HCT116 (cell line): Measurements from ENCODE around the gene AMER2. TPM values are rescaled to one million over a fixed set of nuclear protein-coding genes. Genes with fewer than 3 reads are reported as not detected.

ENCODE experiments used
- ATAC-seq: fragments of 200-7000 bp; cut with Tn5 transposase; 2 replicates; pipeline ENCODE4 v1.9.1; 2020; ENCODE audit warnings: mild to moderate bottlenecking, moderate library complexity
- BruUV-seq: library from RNA; stranded (reverse); fragments of 400-500 nt; replicated peaks from 2 replicates; lab custom pipeline; 2021; lab: Mats Ljungman, UMichigan
- CTCF ChIA-PET: fragments of 300-600 bp; sonication (Branson Sonifier 250); formaldehyde crosslinking; loops from one replicate; lab custom pipeline; 2021; ENCODE audit warnings: antibody characterized with exemption; lab: Charles Lee
- POLR2A ChIA-PET: fragments of 300-600, 350-600 bp; sonication (Branson Sonifier 250); formaldehyde crosslinking; loops from one replicate; lab custom pipeline; 2021; ENCODE audit warnings: antibody characterized with exemption; lab: Charles Lee
- RAD21 ChIA-PET, 2 experiments: fragments of 300-600 bp; sonication (Branson Sonifier 250); formaldehyde crosslinking; loops; one replicate each; lab custom pipeline; 2023; ENCODE audit warnings: low total read pairs in 2 of 2; ENCODE audit not compliant: uncharacterized antibody in 2 of 2, unreplicated experiment in 2 of 2, low non-redundant PET in 1 of 2; lab: Charles Lee
- DNase-seq: peaks from one replicate; pipeline ENCODE4 v3.0.0-alpha.2; 2010; ENCODE audit warnings: low read depth, low spot score
- H2AFZ ChIP-seq: fragments of 200-600 bp; shearing (Covaris generic), sonication (generic); 2 replicates; pipeline ENCODE4 v1.6.1; 2017; ENCODE audit warnings: low read depth, mixed run types, mixed read lengths, antibody characterized with exemption, low read length; ENCODE audit not compliant: poor library complexity, severe bottlenecking
- H3K27ac ChIP-seq: 2 replicates; pipeline ENCODE4 v1.5.1; 2012; ENCODE audit warnings: low read depth, low read length
- H3K27me3 ChIP-seq: fragments of 200-600 bp; sonication (generic); 2 replicates; pipeline ENCODE4 v1.6.1; 2016; ENCODE audit warnings: mixed run types, low read length, mixed read lengths; ENCODE audit not compliant: insufficient read depth
- H3K36me3 ChIP-seq, 2 experiments: fragments of 200-500 bp in 1 of 2; fragments of 200-600 bp in 1 of 2; sonication (Bioruptor generic) in 1 of 2; sonication (generic) in 1 of 2; 2 replicates each; pipeline versions ENCODE4 v1.5.1 to v1.6.1; 2014 to 2016; ENCODE audit warnings: low read length in 2 of 2, inconsistent platforms in 1 of 2, mixed read lengths in 1 of 2, mixed run types in 1 of 2; ENCODE audit not compliant: insufficient read depth in 2 of 2, control insufficient read depth in 1 of 2
- H3K4me1 ChIP-seq, 2 experiments: fragments of 200-600 bp in 1 of 2; sonication (generic) in 1 of 2; 2 replicates each; pipeline versions ENCODE4 v1.5.1 to v1.6.1; 2012 to 2017; ENCODE audit warnings: low read length in 2 of 2, inconsistent platforms in 1 of 2, mild to moderate bottlenecking in 1 of 2, mixed read lengths in 1 of 2, mixed run types in 1 of 2, moderate library complexity in 1 of 2; ENCODE audit not compliant: insufficient read depth in 2 of 2, control insufficient read depth in 1 of 2
- H3K4me2 ChIP-seq: fragments of 200-600 bp; sonication (generic); 2 replicates; pipeline ENCODE4 v1.6.1; 2017; ENCODE audit warnings: mixed run types, low read length, mixed read lengths
- H3K4me3 ChIP-seq, 2 experiments: fragments of 200-600 bp in 1 of 2; sonication (generic) in 1 of 2; replicated peaks in 1 of 2; 2 replicates each; pipeline ENCODE4 v1.5.1; 2011 to 2016; ENCODE audit warnings: low read length in 2 of 2, control low read depth in 1 of 2, low read depth in 1 of 2, mild to moderate bottlenecking in 1 of 2, mixed read lengths in 1 of 2, mixed run types in 1 of 2
- H3K79me2 ChIP-seq: fragments of 200-600 bp; sonication (generic); 2 replicates; pipeline ENCODE4 v1.6.1; 2017; ENCODE audit warnings: mild to moderate bottlenecking, mixed run types, low read length, moderate library complexity, mixed read lengths; ENCODE audit not compliant: insufficient read depth
- H3K9ac ChIP-seq: fragments of 200-600 bp; sonication (generic); 2 replicates; pipeline ENCODE4 v1.6.1; 2016; ENCODE audit warnings: low read length, mixed read lengths
- H3K9me2 ChIP-seq: fragments of 200-600 bp; sonication (generic), shearing (Covaris generic); 2 replicates; pipeline ENCODE4 v1.6.1; 2017; ENCODE audit warnings: mixed run types, mild to moderate bottlenecking, moderate library complexity; ENCODE audit not compliant: insufficient read depth
- H3K9me3 ChIP-seq, 2 experiments: fragments of 200-500 bp in 1 of 2; fragments of 200-600 bp in 1 of 2; sonication (Bioruptor generic) in 1 of 2; sonication (generic) in 1 of 2; 2 replicates each; pipeline ENCODE4 v1.6.1; 2014 to 2017; ENCODE audit warnings: low read length in 2 of 2, mixed read lengths in 2 of 2, inconsistent platforms in 1 of 2, low read depth in 1 of 2, mild to moderate bottlenecking in 1 of 2, mixed run types in 1 of 2, moderate library complexity in 1 of 2; ENCODE audit not compliant: control insufficient read depth in 1 of 2, insufficient read depth in 1 of 2
- H4K20me1 ChIP-seq: fragments of 200-600 bp; sonication (generic), shearing (Covaris generic); 2 replicates; pipeline ENCODE4 v1.6.1; 2017; ENCODE audit warnings: mixed run types, mild to moderate bottlenecking, moderate library complexity; ENCODE audit not compliant: insufficient read depth
- CBX3 ChIP-seq: IDR thresholded peaks from 2 replicates; pipeline ENCODE4 v1.6.1; 2012; ENCODE audit warnings: low read depth
- CEBPB ChIP-seq: IDR thresholded peaks from 2 replicates; pipeline ENCODE4 v1.6.1; 2012; ENCODE audit warnings: low read depth
- EGR1 ChIP-seq: IDR thresholded peaks from 2 replicates; pipeline ENCODE4 v1.6.1; 2012; ENCODE audit warnings: low read depth
- ELF1 ChIP-seq: IDR thresholded peaks from 2 replicates; pipeline ENCODE4 v1.6.1; 2012; ENCODE audit warnings: low read depth, borderline replicate concordance
- EZH2 ChIP-seq: fragments of 200-600 bp; sonication (generic); IDR thresholded peaks from 2 replicates; pipeline ENCODE4 v1.6.1; 2017; ENCODE audit warnings: antibody characterized with exemption, mixed run types
- EZH2phosphoT487 ChIP-seq: fragments of 200-600 bp; IDR thresholded peaks from 2 replicates; pipeline ENCODE4 v1.6.1; 2018; ENCODE audit warnings: antibody characterized with exemption, borderline replicate concordance
- JUND ChIP-seq: IDR thresholded peaks from 2 replicates; pipeline ENCODE4 v1.6.1; 2012
- MAX ChIP-seq: IDR thresholded peaks from 2 replicates; pipeline ENCODE4 v1.6.1; 2012
- POLR2A ChIP-seq: IDR thresholded peaks from 2 replicates; pipeline ENCODE4 v1.7.0; 2011; ENCODE audit warnings: borderline replicate concordance; ENCODE audit not compliant: insufficient read depth, insufficient read length; ENCODE audit errors: extremely low read depth
- POLR2AphosphoS5 ChIP-seq: IDR thresholded peaks from 2 replicates; pipeline ENCODE4 v1.6.1; 2011; ENCODE audit warnings: mild to moderate bottlenecking, low read depth, low read length, moderate library complexity
- RAD21 ChIP-seq: IDR thresholded peaks from 2 replicates; pipeline ENCODE4 v1.6.1; 2012; ENCODE audit warnings: low read depth, mild to moderate bottlenecking
- SIN3A ChIP-seq: IDR thresholded peaks from 2 replicates; pipeline ENCODE4 v1.6.1; 2012; ENCODE audit warnings: low read depth
- SRF ChIP-seq: IDR thresholded peaks from 2 replicates; pipeline ENCODE4 v1.6.1; 2012; ENCODE audit warnings: low read depth
- TCF7L2 ChIP-seq: IDR thresholded peaks from 2 replicates; pipeline ENCODE4 v1.7.0; 2011; ENCODE audit warnings: borderline replicate concordance, inconsistent platforms; ENCODE audit not compliant: insufficient read depth, insufficient read length; ENCODE audit errors: extremely low read depth
- YY1 ChIP-seq: IDR thresholded peaks from 2 replicates; pipeline ENCODE4 v1.6.1; 2011; ENCODE audit warnings: low read length, low read depth, moderate library complexity, mild to moderate bottlenecking; ENCODE audit not compliant: insufficient replicate concordance; ENCODE audit errors: extremely low read depth
- ZBTB33 ChIP-seq: IDR thresholded peaks from 2 replicates; pipeline ENCODE4 v1.6.1; 2011; ENCODE audit warnings: mild to moderate bottlenecking, low read length, moderate library complexity; ENCODE audit not compliant: insufficient replicate concordance; ENCODE audit errors: extremely low read depth
- ZFX ChIP-seq: fragments of 450-650 bp; IDR thresholded peaks from 2 replicates; pipeline ENCODE4 v1.6.1; 2017
- ZNF274 ChIP-seq: fragments of 200-500 bp; sonication (Bioruptor generic); IDR thresholded peaks from 2 replicates; pipeline ENCODE4 v1.6.1; 2014; ENCODE audit warnings: mild to moderate bottlenecking, low read depth, low read length, inconsistent platforms
- intact Hi-C: fragments of 100-400 bp; cut with micrococcal nuclease; formaldehyde crosslinking; loops from 2 replicates; pipeline ENCODE4 v1.10.0; 2022
- total RNA-seq: library from RNA; stranded (reverse); gene quantifications from one replicate; pipeline ENCODE4 v1.2.1, GENCODE V29; 2021; ENCODE audit not compliant: unreplicated experiment
- TF ChIP-seq, protein P1 (sequence below): IDR thresholded peaks from 2 replicates; pipeline ENCODE4 v1.6.1; 2012

The AMER2 gene
- total RNA-seq, 1 experiment from 2014 or later = not detected

DNA sequence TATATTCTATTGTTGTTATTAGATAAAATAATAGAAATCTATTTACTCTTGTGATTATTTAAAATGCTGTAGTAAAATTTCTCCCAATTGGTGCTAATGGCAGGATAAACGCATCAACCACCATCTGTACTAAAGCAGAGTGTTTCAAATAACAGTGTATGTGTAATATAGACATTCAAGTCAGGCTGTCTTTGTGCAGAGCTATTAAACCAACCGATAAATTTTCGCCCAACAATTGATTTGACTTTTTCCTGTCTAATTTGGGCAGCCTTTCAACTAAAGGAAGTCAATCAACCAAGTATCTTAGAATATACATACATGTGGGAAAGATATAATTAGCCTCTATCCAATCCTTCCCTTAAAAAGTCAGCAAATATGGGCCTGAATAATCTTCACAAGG, 5.8 kb downstream of the AMER2 start:
- Histone ChIP-seq H3K9me3 (no peaks in the 10 kb centered on the region), H3K79me2 (no peaks in the 10 kb centered on the region)
- TF ChIP-seq MAX = no peak
- no peak for TF ChIP-seq ELF1
- no peak for TF ChIP-seq SRF
- TF ChIP-seq CBX3 = no peak
- TF ChIP-seq ZBTB33 = no peak
- TF ChIP-seq ZNF274 = no peak
- no peak for TF ChIP-seq EZH2phosphoT487
- TF ChIP-seq RAD21 = no peak
- no peak for TF ChIP-seq EZH2
- TF ChIP-seq POLR2A = no peak
- no peak for TF ChIP-seq ZFX
- no peak for TF ChIP-seq YY1
- TF ChIP-seq CEBPB = no peak
- TF ChIP-seq, protein P1, sequence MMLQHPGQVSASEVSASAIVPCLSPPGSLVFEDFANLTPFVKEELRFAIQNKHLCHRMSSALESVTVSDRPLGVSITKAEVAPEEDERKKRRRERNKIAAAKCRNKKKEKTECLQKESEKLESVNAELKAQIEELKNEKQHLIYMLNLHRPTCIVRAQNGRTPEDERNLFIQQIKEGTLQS = no peak
- no peak for TF ChIP-seq POLR2AphosphoS5
- no peak for TF ChIP-seq SIN3A
- TF ChIP-seq JUND = no peak
- TF ChIP-seq TCF7L2 = no peak
- TF ChIP-seq EGR1 = no peak
- TF ChIP-seq, all 23 proteins: peak for 0
- Histone ChIP-seq H3K27ac (no peak overlapping the region), H3K27me3 (peaks cover 6% of the 10 kb centered on the region; the same call in 1 of the 2 replicates), H3K4me2 (no peak overlapping the region), H3K9me2 (no peaks in the 10 kb centered on the region), H3K4me1 (no peaks in the 10 kb centered on the region), H3K9ac (no peak overlapping the region), H4K20me1 (no peaks in the 10 kb centered on the region), H3K36me3 (no peaks in the 10 kb centered on the region), H2AFZ (no peak overlapping the region), H3K4me3 (no peak overlapping the region)
- no TSS peak for BruUV-seq
- POLR2A ChIA-PET = no interaction called here
- RAD21 ChIA-PET = no interaction called here
- no peak for ATAC-seq
- DNase-seq = no peak
- CTCF ChIA-PET = no interaction called here
- intact Hi-C loops = no loop called here
